Lung (tissue), 12 donors: ENCODE measurements around the gene SDK1. TPM values are rescaled to one million over a fixed set of nuclear protein-coding genes. Genes with fewer than 3 reads are reported as not detected.
A peak's percentile ranks its signal among the peaks of the same experiment; 100 is the strongest.
"Not testable (repeated sequence)": the region's sequence is repeated elsewhere in the genome, so short reads cannot be mapped to it uniquely, and the experiment has no call there.

Source experiments
- ATAC-seq: fragments of 200-7000 bp; cut with Tn5 transposase; one replicate; pipeline ENCODE4 v1.9.1; 2020; ENCODE audit warnings: moderate number of reproducible peaks; ENCODE audit not compliant: insufficient read depth, low FRiP score
- DNase-seq, 3 donors: peaks; one replicate each; pipeline ENCODE4 v3.0.0-alpha.2; 2013 to 2017
- H3K27ac ChIP-seq, 2 donors: one replicate each; pipeline ENCODE4 v1.5.1; 2013; ENCODE audit warnings: mild to moderate bottlenecking in 2 of 2, moderate library complexity in 2 of 2, control low read depth in 1 of 2, inconsistent platforms in 1 of 2, low read depth in 1 of 2, low read length in 1 of 2
- H3K27me3 ChIP-seq, 3 donors: one replicate each; pipeline ENCODE4 v1.5.1; 2013; ENCODE audit warnings: low read length in 2 of 3; ENCODE audit not compliant: control insufficient read depth in 3 of 3, insufficient read depth in 3 of 3
- H3K36me3 ChIP-seq, 4 donors: one replicate each; pipeline ENCODE4 v1.5.1; 2013; ENCODE audit warnings: low read length in 4 of 4, mild to moderate bottlenecking in 1 of 4, moderate library complexity in 1 of 4; ENCODE audit not compliant: control insufficient read depth in 4 of 4, insufficient read depth in 4 of 4
- H3K4me1 ChIP-seq, 5 donors: one replicate each; pipeline ENCODE4 v1.5.1; 2013; ENCODE audit warnings: low read length in 5 of 5, mild to moderate bottlenecking in 2 of 5, moderate library complexity in 1 of 5; ENCODE audit not compliant: control insufficient read depth in 5 of 5, insufficient read depth in 5 of 5
- H3K4me3 ChIP-seq: one replicate; pipeline ENCODE4 v1.5.1; 2013; ENCODE audit warnings: mild to moderate bottlenecking, control low read depth, moderate library complexity
- H3K9ac ChIP-seq, 2 donors: one replicate each; pipeline ENCODE4 v1.5.1; 2013; ENCODE audit warnings: low read length in 2 of 2, control low read depth in 1 of 2; ENCODE audit not compliant: insufficient read depth in 1 of 2
- H3K9me3 ChIP-seq, 4 donors: one replicate each; pipeline ENCODE4 v1.5.1; 2013; ENCODE audit warnings: low read length in 3 of 4, mild to moderate bottlenecking in 1 of 4, moderate library complexity in 1 of 4; ENCODE audit not compliant: control insufficient read depth in 4 of 4, insufficient read depth in 3 of 4
- CTCF ChIP-seq: IDR thresholded peaks from 2 replicates; pipeline ENCODE4 v1.5.1; 2012; ENCODE audit warnings: mild to moderate bottlenecking; ENCODE audit errors: control extremely low read depth, extremely low read depth
- WGBS, 2 donors: extraction: QIAGEN DNeasy Blood & Tissue Kit; methylation state at CpG; one replicate each; pipeline ENCODE4 v1.1.7; 2013; 5-methylcytosine and 5-hydroxymethylcytosine counted together
- polyA plus RNA-seq, 2 donors: library from polyadenylated mRNA; stranded (reverse); fragments of 200-250 nt; gene quantifications; one replicate each; pipeline ENCODE4 v1.2.1, GENCODE V29; 2013
- total RNA-seq, 2 donors: library from RNA; depleted of rRNA in 1 of 2; stranded (reverse); fragments of >200 nt in 1 of 2; gene quantifications; one replicate each; pipeline ENCODE4 v1.2.1, GENCODE V29; 2014 to 2021
- donor health status: control.
- donor health status: control.
- donor health status: Bipolar disorder and iron deficiency.
- donor health status: healthy.
- donor health status: DM: yes; HTN: yes; CAD: no.

The SDK1 gene
- total and polyA plus RNA-seq, 4 donors = 3.7 to 30.1 (median 12.7) TPM

- Histone ChIP-seq H3K9ac (peak overlapping the region; percentile 39 to 55), H3K27ac (no peak overlapping the region), H3K4me3 (no peak overlapping the region), H3K9me3 (peaks cover 0 to 2% (median 0%) of the 10 kb centered on the region in 4 donors), H3K4me1 (peaks cover 0 to 31% (median 9%) of the 10 kb centered on the region in 5 donors), H3K36me3 (no peaks in the 10 kb centered on the region), H3K27me3 (no peaks in the 10 kb centered on the region)
- TF ChIP-seq CTCF = no peak
- 53 to 65% methylated on average over 19 of the region's 19 CpGs for WGBS, 2 donors
- no peak for ATAC-seq
- DNase-seq = peak; percentile 74 to 91 (median 85)
Observed at GRCh38 chr7:4260867-4261600, 960.0 kb downstream of the SDK1 start.

- ATAC-seq (no peak), DNase-seq (no peak)
- WGBS, 2 donors = 61 to 80% methylated on average over 11 of the region's 11 CpGs
- Histone ChIP-seq H3K9ac (peak overlapping the region; percentile 39 to 47), H3K36me3 (no peaks in the 10 kb centered on the region), H3K27me3 (no peaks in the 10 kb centered on the region), H3K9me3 (peaks cover 0 to 2% (median 0%) of the 10 kb centered on the region in 4 donors), H3K4me3 (no peak overlapping the region), H3K27ac (no peak overlapping the region), H3K4me1 (peaks cover 0 to 25% (median 9%) of the 10 kb centered on the region in 5 donors)
- no peak for TF ChIP-seq CTCF
Observed at GRCh38 chr7:4261601-4261960, 960.5 kb downstream of the SDK1 start.

- H3K9me3 ChIP-seq = not testable (repeated sequence)
- WGBS, 2 donors = 94 to 95% methylated on average over 24 to 25 of the region's 25 CpGs
Observed at GRCh38 chr7:4264206-4264605, 963.2 kb downstream of the SDK1 start.

GRCh38 chr7:4265066-4265465, 964.0 kb downstream of the SDK1 start:
- DNase-seq (no peak), ATAC-seq (no peak)
- H3K27me3 ChIP-seq = no peaks in the 10 kb centered on the region
- H3K27ac ChIP-seq = no peak overlapping the region
- H3K4me1 ChIP-seq = peaks cover 0 to 26% (median 14%) of the 10 kb centered on the region in 5 donors
- peaks cover 0 to 7% (median 0%) of the 10 kb centered on the region in 4 donors for H3K9me3 ChIP-seq
- no peaks in the 10 kb centered on the region for H3K36me3 ChIP-seq
- no peak overlapping the region for H3K9ac ChIP-seq
- WGBS, 2 donors = 11 to 21% methylated on average over 34 to 43 of the region's 43 CpGs
- H3K4me3 ChIP-seq = no peak overlapping the region
- no peak for TF ChIP-seq CTCF

More at GRCh38 chr7:4264206-4264605, 963.2 kb downstream of the SDK1 start:
- not testable (repeated sequence) for H3K9ac ChIP-seq, DNase-seq, H3K36me3 ChIP-seq, ATAC-seq, H3K27ac ChIP-seq, H3K4me3 ChIP-seq, H3K27me3 ChIP-seq
- peaks cover 0 to 26% (median 14%) of the 10 kb centered on the region in 5 donors for H3K4me1 ChIP-seq
